ENCODE measurements around the gene ZP2.
"Not testable (repeated sequence)": the region's sequence is repeated elsewhere in the genome, so short reads cannot be mapped to it uniquely, and the experiment has no call there.

Gene ZP2

DNA sequence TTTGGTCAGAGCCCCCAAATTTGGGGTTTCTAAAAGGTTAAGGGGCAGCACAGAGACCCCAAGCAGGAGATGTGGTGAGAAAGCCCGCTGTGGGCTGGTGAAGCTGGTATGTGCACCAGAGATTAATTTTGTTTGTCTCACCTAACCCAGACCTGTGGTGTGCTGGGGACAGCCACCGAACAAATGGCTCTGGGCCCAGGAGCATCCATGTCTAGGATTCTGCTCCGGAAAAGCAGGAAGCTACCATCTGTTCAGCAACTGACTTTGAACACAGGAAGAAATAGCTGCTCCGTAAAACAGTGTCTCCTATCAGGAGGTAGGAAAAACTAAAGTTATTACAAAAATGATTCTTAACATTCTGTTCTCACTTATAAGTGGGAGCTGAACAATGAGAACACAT, 2.7 kb upstream of the ZP2 start:
- FAIRE-seq: no peak

DNA sequence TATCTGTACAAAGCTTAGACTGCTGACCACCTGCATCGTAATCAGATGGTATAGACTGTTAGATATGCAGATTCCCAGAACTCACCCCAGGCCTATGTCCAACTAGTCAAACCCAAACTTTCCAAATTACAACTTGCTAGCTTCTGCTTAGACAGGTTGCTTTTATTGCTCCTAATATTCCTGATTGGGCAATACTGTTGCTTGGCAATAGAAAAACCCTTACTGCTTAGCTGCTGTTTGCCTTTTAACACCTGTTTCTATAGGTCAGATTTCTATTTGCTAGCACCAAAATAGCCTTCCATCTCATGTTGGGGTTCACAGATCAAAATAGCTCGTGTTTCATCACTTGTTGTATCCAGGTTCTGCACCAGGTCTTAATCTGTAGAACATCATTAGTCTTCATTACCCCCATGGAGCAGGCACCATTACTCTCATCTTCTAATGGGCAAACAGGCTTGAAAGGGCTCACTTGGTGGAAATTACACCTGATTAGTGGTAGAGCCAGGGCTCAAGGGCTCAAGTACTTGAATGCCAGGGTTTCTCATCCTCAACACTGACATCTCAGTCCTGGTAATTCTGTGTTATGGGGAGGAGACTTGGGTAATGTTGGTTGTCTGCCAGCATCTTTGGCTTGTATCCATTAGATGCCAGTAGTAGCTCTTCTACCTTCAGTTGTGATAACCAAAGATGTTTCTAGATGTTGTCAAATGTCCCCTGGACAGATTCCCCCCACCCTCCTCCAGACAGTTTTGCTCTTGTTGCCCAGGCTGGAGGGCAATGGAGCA, 2.7 kb downstream of the ZP2 start:
- no peak for FAIRE-seq

GRCh38 chr16:21206550-21206949, 4.8 kb downstream of the ZP2 start:
- FAIRE-seq: no peak

GRCh38 chr16:21205303-21205702, 6.1 kb downstream of the ZP2 start:
- no peak for FAIRE-seq

- FAIRE-seq: no peak
Measured at GRCh38 chr16:21203155-21203797, 8.1 kb downstream of the ZP2 start.

- FAIRE-seq: no peak
Measured at GRCh38 chr16:21199607-21200218, 11.7 kb downstream of the ZP2 start.

- FAIRE-seq: no peak
Measured at GRCh38 chr16:21197621-21198020, 13.8 kb downstream of the ZP2 start.

- FAIRE-seq: no peak
Measured at GRCh38 chr16:21197112-21197511, 14.3 kb downstream of the ZP2 start.

DNA sequence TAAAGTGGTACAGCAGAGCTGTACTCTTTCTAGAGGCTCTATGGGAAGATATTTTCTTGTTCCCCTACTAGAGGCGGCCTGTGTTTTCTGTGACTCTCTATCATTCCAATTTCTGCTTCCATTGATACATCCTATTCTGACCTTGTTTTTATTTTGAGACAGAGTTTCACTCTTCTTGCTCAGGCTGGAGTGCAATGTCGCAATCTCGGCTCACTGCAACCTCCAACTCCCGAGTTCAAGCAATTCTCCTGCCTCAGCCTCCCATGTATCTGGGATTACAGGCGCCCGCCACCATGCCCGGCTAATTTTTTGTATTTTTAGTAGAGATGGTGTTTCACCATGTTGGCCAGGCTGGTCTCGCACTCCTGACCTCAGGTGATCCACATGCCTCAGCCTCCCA, 16.0 kb downstream of the ZP2 start:
- not testable (repeated sequence) for FAIRE-seq

DNA sequence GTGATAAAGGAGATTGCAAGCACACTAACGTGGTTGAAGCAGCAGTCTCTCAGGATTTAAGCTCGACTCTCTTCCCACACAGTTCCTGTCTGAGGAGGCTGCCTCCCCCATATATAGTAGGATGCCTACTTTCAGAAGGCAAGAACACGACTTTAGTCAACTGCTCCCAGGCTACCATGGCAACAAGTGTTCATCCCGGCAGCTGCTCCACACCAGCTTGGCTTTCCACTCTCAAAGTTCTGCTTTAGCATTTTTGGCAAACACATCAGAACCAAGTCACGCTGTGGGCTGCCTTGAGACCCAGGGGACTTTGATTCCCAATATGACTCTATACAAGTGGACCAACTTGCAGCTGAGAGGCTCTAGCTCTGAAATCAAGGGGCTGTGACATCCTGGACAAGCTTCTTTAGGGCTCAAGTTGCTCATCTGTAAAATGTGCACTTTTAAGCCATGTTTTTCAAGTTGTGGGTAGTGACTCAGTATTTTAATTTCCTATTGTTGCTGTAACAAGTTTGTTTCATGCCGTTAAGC, 16.5 kb downstream of the ZP2 start:
- no peak for FAIRE-seq

DNA sequence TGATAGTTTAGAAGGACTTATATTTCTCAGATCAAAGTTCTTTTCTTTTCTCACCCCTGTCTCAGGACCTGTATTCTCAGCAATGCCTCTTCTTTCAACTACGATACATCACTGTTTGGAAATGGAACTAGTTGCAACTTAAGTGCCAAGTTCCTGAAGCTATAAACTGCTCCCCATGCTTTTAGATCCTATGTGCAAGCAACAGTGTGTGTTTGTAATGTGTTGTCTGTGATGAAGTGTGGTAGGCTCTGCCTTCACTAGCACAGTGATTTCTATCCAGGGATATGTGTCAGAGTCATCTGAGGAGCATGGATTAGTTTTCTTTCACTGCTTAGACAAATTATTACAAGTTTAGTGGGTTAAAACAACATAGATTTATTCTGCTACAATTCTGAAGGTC, 18.4 kb downstream of the ZP2 start:
- no peak for FAIRE-seq

- FAIRE-seq: no peak
Measured at GRCh38 chr16:21190599-21190998, 20.8 kb downstream of the ZP2 start.

GRCh38 chr16:21190013-21190412, 21.4 kb downstream of the ZP2 start:
- FAIRE-seq: no peak

- no peak for FAIRE-seq
Measured at GRCh38 chr16:21189311-21189710, 22.1 kb downstream of the ZP2 start.

- no peak for FAIRE-seq
Measured at GRCh38 chr16:21186326-21186691, 25.1 kb downstream of the ZP2 start.

GRCh38 chr16:21185659-21186325, 25.6 kb downstream of the ZP2 start:
- no peak for FAIRE-seq

GRCh38 chr16:21184834-21185233, 26.5 kb downstream of the ZP2 start:
- no peak for FAIRE-seq

- no peak for FAIRE-seq
Measured at GRCh38 chr16:21183995-21184394, 27.4 kb downstream of the ZP2 start.

GRCh38 chr16:21179983-21180365, 31.4 kb downstream of the ZP2 start:
- no peak for FAIRE-seq

DNA sequence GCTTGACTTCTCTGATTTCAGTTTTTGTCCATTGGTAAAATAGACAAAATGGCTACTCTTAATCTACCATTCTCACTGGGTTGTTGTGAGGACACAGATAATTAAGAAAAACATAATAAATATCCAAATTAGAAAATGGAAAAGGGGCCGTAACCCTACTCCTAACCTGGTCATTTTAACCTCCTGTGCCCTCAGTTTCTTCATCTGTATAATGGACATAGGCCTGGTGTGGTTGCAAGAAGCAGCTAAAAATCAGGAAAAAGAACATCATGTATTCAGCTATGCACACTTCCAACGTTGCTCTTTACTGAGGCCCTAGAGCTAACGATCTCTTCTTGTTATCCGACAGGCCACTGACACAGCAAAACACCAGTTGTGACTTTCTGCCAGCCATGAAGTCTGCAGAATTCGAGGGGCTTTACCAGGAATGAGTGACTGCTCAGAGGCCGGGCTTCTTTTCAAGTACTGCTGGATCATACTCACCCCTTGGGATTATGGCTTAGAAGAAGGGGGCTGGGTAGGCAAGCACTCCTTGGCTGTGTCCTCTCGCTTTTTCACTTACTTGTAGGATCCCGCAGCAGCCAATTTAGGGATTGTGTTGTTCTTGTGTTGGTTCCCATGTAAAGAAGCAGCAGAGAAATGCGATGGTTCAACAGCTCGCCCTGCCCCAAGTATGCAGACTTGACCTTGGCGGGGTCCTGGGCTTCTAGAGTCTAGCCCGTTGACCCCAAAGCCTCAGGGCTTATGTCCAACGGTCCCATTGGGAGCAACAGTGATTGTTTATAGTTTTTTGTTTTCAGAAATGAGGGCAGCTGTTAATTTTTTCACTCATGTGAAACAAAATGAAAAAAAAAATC, 32.0 kb downstream of the ZP2 start:
- no peak for FAIRE-seq

DNA sequence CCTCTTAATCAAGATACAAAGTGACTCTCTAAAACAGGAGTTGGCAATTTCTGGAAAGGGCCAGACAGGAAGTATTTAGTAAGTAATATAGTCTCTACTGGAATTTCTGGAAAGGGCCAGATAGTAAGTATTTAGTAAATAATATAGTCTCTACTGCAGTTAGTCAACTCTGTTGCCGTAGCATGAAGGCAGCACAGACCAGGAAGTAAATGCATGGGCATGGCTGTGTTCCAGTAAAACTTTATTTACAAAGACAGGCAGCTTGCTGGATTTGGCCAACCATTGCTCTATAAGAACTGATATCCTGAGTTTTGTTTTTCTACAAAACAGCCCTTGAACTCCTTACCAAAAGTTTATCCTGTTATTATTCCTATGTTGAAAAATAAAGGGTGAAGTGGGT, 36.0 kb downstream of the ZP2 start:
- FAIRE-seq: no peak

GRCh38 chr16:21172650-21173049, 38.7 kb downstream of the ZP2 start:
- no peak for FAIRE-seq
